Fibroblast of peridontal ligament (primary cell): Measurements from ENCODE around the gene KCNN1.
A peak's percentile ranks its signal among the peaks of the same experiment; 100 is the strongest.
"Not testable (repeated sequence)": the region's sequence is repeated elsewhere in the genome, so short reads cannot be mapped to it uniquely, and the experiment has no call there.

Source experiments
- DNase-seq: peaks from one replicate; pipeline ENCODE4 v3.0.0-alpha.2; 2010; ENCODE audit errors: extremely low read depth

Gene KCNN1

GRCh38 chr19:17969096-17969792, 2.3 kb downstream of the KCNN1 start:
- no peak for DNase-seq

GRCh38 chr19:17972230-17972629, 5.3 kb downstream of the KCNN1 start:
- no peak for DNase-seq

GRCh38 chr19:17973759-17974158, 6.9 kb downstream of the KCNN1 start:
- DNase-seq, result no peak

- no peak for DNase-seq
Measured at GRCh38 chr19:17974551-17974950, 7.6 kb downstream of the KCNN1 start.

- no peak for DNase-seq
Measured at GRCh38 chr19:17975032-17975431, 8.1 kb downstream of the KCNN1 start.

- no peak for DNase-seq
Measured at GRCh38 chr19:17977021-17977420, 10.1 kb downstream of the KCNN1 start.

- DNase-seq, result no peak
Measured at GRCh38 chr19:17977488-17977887, 10.6 kb downstream of the KCNN1 start.

- DNase-seq, result no peak
Measured at GRCh38 chr19:17981611-17982010, 14.7 kb downstream of the KCNN1 start.

- DNase-seq, result no peak
Measured at GRCh38 chr19:17982430-17982829, 15.5 kb downstream of the KCNN1 start.

GRCh38 chr19:17985037-17985818, 18.3 kb downstream of the KCNN1 start:
- no peak for DNase-seq

- DNase-seq, result not testable (repeated sequence)
Measured at GRCh38 chr19:17986569-17986968, 19.7 kb downstream of the KCNN1 start.

GRCh38 chr19:17988161-17988560, 21.3 kb downstream of the KCNN1 start:
- DNase-seq, result no peak

- DNase-seq, result no peak
Measured at GRCh38 chr19:17989425-17990094, 22.7 kb downstream of the KCNN1 start.

GRCh38 chr19:17993076-17993813, 26.3 kb downstream of the KCNN1 start:
- no peak for DNase-seq

- peak; percentile 69 for DNase-seq
Measured at GRCh38 chr19:17996826-17997316, 30.0 kb downstream of the KCNN1 start.

GRCh38 chr19:17997969-17998826, 31.3 kb downstream of the KCNN1 start:
- DNase-seq, result no peak

GRCh38 chr19:17998827-17999150, 31.9 kb downstream of the KCNN1 start:
- DNase-seq, result no peak

GRCh38 chr19:17999684-18000479, 33.0 kb downstream of the KCNN1 start:
- DNase-seq, result no peak

GRCh38 chr19:18000480-18000914, 33.6 kb downstream of the KCNN1 start:
- no peak for DNase-seq
